Activated CD4-positive, alpha-beta T cell treated with anti-CD3 and anti-CD28 coated beads for 48 hours (primary cell): ENCODE results near the gene WDHD1.
A peak's percentile ranks its signal among the peaks of the same experiment; 100 is the strongest.
"Not testable (repeated sequence)": the region's sequence is repeated elsewhere in the genome, so short reads cannot be mapped to it uniquely, and the experiment has no call there.

Source experiments
- DNase-seq: peaks from one replicate; pipeline ENCODE4 v3.0.0-alpha.2; 2020

The WDHD1 gene, protein sequence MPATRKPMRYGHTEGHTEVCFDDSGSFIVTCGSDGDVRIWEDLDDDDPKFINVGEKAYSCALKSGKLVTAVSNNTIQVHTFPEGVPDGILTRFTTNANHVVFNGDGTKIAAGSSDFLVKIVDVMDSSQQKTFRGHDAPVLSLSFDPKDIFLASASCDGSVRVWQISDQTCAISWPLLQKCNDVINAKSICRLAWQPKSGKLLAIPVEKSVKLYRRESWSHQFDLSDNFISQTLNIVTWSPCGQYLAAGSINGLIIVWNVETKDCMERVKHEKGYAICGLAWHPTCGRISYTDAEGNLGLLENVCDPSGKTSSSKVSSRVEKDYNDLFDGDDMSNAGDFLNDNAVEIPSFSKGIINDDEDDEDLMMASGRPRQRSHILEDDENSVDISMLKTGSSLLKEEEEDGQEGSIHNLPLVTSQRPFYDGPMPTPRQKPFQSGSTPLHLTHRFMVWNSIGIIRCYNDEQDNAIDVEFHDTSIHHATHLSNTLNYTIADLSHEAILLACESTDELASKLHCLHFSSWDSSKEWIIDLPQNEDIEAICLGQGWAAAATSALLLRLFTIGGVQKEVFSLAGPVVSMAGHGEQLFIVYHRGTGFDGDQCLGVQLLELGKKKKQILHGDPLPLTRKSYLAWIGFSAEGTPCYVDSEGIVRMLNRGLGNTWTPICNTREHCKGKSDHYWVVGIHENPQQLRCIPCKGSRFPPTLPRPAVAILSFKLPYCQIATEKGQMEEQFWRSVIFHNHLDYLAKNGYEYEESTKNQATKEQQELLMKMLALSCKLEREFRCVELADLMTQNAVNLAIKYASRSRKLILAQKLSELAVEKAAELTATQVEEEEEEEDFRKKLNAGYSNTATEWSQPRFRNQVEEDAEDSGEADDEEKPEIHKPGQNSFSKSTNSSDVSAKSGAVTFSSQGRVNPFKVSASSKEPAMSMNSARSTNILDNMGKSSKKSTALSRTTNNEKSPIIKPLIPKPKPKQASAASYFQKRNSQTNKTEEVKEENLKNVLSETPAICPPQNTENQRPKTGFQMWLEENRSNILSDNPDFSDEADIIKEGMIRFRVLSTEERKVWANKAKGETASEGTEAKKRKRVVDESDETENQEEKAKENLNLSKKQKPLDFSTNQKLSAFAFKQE

DNA sequence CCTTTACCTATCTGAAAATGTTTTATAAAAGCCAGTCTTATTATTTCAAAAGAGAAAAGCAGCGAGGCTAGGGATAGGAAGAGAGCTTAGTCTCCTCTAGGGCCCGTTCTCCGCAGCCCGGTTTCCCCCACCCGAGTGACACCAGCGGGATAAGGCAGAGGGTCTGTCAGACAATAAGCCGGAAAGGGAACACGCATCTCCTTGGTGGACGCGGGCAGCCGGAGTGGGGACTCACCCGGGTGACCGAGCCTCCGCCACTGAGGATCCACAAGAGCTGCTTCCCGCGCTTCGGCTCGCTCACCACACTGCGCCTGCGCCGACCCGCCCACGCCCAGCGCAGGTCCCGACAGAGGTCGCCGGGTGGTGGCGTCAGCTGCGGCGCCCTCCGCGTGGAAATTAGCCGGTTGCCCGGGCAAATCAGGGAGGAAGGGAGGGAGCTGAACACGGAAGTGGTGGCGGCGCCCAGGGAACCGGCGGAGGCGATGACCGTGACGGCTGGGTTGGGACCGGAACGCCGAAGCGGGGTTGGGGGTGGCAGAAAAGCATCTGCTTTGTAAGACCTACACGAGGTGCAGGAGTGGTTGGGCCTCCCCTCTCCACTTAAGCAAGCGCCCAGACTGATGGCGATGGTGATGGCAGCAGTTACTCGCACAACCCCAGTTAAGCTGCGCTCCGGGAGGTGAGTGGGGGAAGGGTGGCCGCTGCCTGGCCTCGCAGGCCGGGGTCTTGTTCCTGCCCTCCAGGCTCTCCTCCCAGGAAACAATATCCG is at the start of gene WDHD1, which contains the start of gene SOCS4:
WDHD1 (minus strand) TSS at position 307 of the 769 bp plus-strand sequence. CDS start 312 bp downstream, outside the sequence.
SOCS4 (plus strand) TSS at position 444 of the 769 bp plus-strand sequence. CDS start 15,806 bp downstream, outside the sequence.
- peak; percentile 98 for DNase-seq

DNA sequence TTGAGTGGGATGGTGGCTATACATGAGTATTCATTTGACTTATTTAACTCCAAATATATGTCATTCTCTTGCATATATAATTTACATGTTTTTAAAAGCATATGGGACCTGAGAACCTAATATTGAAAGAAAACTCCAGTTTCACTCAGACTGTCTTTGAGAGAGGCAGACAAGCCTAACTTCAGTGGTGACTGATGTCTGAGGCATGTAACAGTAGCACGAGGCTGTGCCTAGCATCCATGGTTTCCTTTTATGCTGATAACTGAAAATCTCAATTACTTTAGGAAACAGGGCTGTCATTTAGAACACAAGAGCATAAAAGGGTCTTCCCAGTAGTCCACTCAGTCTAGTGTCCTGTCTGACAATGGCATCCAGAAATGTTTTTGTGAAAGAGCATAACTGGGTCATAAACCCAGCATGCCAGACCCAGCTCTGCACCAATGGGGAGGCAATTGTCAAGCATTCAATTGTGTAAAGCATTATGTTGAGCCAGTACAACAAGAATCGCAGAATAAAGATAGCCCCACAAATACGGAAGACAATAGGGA is 48.8 kb upstream of the WDHD1 start:
- no peak for DNase-seq

DNA sequence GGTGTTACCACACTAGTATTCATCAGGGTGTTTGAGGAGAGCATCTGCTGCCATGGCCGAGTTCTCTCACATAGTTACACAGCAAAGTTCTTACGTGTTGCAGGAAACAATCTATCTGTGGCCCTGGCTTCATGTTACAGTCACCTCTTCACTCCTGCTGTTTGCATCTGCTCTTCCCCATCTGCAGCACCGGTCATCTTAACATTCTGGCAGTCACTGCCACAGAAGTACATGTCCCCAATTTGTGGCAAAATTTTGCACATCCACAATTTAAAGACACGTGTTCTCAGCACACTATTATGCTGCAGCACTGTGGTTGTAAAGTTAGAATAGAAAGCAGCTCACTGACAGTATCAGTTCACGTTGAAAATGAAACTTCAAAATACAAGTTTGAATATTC is 47.8 kb upstream of the WDHD1 start:
- no peak for DNase-seq

DNA sequence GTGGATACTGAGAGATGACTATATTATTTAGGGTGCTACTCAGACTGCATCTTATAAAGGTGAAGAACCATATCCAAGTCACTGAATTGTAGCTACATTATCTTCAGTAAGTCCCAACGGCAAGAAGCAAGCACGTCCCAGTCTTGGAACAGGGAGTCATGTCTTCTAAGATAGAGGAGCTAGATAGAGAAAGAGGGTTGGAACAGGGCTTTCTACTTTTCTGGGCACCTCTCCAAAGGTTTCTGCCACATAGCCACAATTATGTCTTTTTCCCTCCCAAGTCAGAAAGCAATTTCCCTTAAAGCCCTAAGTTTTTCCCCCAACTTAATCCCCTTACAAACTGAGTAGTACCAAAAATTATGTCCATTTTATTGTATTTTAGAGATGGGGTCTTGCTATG is 47.0 kb upstream of the WDHD1 start:
- DNase-seq, result no peak

DNA sequence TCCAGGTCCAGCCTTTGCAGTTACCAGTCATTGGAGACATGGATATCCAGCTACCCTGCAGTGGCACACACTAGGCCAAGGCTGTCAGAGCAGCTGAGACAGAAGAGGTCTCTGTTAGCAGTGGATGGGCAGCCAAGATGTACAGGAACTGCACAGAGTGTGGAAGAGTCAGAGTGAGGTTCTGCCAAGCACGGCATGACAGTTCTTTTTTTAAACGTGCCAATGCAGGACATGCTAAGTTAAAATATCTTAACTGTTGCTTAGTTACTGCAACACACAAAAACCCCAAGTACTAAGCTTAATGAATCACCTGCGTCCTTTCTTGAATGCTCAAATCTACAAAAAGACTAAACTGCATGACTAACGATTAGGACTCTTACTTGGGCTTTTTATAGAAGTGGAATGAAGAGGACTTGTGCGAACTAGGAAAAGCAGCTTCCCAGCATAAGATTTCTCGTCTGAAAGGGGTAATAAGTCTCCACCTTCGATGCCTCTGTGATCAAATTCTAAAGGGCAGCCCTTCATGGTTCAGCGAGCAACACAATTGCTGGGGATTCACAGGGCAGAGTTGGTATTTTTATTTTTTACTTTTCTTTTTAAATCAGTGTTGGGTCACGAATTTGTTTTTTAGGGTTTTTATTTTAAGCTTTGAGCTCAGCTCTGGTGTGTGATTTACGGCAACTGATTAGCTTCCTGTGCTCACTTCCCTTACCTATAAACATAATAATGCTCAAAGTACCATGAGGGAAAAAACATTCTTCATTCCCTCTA is 45.2 kb upstream of the WDHD1 start:
- peak; percentile 36 for DNase-seq

DNA sequence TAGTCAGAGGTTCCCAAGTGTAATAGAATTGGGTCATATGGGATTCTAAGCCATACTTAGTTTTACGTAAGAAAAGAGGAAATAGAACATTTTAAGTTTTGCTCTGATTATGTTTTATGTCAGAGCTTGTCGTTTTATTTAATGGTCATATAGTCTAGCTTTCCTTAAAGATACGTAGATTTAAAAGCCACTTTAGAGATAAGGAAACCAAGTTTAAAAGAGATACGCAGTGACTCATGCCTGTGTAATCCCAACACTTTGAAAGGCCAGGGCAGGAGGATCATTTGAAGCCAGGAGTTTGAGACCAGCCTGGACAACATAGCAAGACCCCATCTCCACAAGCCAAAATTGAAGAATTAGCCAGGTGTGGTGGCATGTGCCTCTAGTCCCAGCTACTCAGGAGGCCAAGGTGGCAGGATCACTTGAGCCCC is 44.1 kb upstream of the WDHD1 start:
- no peak for DNase-seq

DNA sequence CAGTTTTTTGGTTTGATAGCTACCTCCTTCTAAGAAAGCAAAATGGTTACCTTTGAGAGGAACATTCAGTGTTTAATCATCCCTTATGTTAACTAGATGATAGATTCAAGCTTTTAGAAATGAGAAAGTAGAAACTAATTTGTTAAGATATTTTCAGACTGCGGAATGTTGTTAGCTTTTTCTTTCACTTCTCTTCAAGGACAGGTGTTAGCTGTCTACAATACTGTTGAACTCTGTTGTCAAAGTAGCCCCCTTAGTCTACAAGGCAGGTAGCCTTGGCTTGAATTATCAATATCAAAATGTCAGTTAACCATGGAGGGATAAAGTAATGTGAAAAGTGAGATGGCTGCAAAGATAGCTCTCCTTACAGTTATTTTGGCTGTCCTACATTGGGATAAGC is 39.3 kb upstream of the WDHD1 start:
- DNase-seq, result no peak

DNA sequence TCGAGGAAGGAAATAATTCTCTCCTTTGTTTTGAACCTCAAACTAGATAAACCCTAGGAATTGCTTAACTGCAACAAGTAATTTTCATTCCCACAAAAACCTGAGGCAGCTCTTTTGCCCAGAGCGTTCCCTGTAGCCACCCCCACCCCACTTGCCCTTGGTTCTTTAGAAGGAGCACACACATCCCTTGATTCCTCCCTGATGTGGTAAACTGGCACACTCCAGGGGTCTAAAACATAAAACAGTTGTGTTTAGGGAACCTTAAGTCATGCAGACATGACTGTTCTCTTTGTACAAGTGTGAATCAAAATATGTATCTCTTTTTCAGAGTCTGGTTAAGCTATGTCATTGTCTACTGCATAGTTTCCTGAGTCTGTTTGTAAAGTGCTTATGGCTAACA is 38.5 kb upstream of the WDHD1 start:
- no peak for DNase-seq

DNA sequence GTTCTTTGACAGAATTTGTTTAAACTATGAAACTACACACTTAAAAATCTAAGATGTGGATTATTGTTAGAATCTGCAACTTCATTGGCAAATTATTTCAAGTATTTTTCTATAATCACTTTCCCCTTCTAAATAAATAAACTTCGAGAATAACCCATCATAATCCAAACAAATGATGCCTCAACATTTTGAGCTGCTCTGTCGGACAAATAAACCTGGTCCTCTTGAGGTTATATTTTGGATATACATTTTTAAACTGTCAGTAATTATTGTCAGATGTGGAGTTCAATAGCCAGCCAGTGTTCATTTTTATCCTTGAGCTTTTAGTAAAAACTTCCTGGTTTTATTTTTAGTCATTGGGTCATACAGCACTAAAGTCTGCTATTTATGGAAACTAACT is 38.0 kb upstream of the WDHD1 start:
- not testable (repeated sequence) for DNase-seq

DNA sequence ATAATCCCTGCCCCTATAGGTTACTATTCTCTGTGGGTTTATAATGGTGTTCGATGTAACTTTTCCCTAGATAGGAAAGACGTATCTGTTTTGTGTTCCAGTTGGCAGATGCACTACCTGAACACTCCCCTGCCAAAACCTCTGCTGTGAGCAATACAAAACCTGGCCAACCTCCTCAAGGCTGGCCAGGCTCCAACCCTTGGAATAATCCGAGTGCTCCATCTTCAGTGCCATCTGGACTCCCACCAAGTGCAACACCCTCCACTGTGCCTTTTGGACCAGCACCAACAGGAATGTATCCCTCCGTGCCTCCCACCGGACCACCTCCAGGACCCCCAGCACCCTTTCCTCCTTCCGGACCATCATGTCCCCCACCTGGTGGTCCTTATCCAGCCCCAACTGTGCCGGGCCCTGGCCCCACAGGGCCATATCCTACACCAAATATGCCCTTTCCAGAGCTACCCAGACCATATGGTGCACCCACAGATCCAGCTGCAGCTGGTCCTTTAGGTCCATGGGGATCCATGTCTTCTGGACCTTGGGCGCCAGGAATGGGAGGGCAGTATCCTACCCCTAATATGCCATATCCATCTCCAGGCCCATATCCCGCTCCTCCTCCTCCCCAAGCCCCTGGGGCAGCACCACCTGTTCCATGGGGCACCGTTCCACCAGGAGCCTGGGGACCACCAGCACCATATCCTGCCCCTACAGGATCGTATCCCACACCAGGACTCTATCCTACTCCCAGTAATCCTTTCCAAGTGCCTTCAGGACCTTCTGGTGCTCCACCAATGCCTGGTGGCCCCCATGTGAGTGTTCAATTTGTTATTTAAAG is 35.8 kb upstream of the WDHD1 start:
- no peak for DNase-seq

DNA sequence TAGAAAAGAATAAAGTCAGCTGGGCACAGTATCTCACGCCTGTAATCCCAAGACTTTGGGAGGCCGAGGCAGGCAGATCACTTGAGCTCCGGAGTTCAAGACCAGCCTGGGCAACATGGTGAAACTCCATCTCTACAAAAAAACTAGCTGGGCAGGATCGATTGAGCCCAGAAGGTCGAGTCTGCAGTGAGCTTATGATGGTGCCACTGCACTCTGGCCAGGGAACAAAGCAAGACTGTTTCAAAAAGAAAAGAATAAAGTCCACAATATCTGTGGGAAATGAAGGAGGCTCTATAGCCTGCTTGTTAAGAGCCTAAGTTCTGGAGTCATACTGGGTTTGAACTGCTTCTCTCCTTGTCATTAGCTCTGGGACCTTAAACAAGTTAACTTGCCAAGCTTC is 32.4 kb upstream of the WDHD1 start:
- no peak for DNase-seq

DNA sequence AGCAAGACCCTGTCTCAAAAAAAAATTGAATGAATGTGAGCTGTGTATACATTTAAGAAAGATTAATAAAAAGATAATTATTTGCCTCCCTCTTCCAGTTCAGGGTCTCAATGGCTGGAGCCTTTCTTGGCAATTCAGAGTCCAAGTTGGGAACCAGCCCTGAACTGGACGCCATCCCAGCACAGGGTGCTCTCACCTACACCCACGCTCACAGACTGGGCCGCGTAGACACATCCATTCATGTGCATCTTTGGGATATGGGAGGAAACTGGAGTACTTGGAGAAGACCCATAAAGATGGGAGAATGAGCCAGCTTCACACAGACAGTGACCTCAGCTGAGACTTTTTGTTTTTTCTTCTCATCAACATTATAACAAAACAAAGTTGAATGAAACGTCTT is 31.0 kb upstream of the WDHD1 start:
- no peak for DNase-seq

DNA sequence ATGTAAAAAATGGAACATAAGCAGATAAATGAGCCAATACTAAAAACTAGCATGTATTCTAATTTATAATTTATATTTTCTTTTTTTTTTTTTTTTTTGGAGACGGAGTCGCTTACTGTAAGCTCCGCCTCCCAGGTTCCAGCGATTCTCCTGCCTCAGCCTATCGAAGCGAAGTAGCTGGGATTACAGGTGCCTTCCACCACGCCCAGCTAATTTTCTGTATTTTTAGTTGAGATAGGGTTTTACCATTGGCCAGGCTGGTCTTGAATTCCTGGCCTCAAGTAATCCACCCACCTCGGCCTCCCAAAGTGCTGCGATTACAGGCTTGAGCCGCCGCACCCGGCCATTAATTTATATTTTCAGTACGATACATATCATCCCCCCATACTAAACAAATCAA is 27.2 kb upstream of the WDHD1 start:
- DNase-seq, result no peak

DNA sequence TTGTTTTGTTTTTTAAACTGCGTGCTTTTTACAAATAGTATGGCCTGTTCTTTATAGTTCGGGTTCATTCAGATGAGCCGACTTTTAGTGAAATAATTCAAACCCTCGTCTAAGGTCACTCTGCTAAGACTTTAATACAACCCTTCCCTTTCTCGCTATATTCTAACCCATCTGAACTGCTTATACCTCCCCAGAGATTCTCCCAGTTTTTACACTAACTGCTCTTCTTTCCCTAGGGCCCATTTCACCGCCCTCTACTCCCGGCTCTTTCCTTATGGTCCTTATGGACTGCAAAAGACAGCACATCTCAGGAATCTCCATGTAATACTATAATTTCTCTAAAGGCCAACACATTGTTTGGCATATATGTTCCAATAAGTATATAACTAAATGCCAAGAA is 26.6 kb upstream of the WDHD1 start:
- no peak for DNase-seq

DNA sequence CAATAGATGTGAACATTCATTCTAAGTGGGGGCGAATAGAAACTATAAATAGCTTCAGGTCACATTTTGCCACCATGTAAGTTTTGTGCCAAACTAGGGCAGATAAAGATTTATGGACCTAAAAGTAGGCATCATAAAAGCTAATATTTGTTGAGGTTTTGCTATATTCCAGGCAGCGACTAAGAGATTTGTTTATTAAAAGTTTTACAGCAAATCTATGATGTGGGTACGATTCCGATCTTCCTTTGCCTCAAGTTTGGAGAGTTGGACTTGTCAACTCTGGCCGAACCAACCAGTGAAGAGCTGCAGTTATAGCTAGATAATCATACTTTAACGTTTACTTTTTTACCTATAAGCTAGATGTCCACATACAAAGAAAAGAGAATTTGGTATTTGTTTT is 26.1 kb upstream of the WDHD1 start:
- no peak for DNase-seq

DNA sequence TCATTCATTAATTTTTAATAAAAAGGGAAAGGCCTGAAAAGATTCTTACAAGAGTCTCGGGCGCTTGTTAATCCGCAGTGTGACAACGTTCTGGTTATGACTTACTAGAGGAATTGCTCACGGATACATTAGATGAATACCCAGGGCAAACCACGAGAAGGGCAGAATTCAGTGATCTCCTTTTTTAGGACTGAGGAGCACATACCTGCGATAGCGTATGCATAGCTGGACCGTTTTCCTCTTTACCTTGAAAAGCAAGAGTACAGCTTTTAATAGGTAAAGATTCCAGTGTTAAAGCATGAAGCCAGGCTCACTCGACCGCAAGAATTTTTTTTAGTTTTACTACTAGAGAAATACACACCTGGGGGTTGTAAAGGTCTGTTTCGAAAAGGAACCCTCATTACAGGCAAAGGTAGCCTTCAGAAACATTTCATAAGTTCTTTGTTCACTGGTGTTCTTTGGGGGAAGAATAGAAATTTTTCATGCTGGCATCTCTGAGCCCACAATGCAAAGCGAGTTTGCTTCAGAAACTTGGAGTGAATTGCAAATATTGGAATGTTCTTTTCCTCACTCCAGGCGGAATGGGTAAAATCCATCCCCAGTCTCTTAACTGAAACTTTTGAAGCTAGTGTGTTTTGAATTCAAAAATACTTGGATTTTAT is 25.5 kb upstream of the WDHD1 start:
- no peak for DNase-seq

DNA sequence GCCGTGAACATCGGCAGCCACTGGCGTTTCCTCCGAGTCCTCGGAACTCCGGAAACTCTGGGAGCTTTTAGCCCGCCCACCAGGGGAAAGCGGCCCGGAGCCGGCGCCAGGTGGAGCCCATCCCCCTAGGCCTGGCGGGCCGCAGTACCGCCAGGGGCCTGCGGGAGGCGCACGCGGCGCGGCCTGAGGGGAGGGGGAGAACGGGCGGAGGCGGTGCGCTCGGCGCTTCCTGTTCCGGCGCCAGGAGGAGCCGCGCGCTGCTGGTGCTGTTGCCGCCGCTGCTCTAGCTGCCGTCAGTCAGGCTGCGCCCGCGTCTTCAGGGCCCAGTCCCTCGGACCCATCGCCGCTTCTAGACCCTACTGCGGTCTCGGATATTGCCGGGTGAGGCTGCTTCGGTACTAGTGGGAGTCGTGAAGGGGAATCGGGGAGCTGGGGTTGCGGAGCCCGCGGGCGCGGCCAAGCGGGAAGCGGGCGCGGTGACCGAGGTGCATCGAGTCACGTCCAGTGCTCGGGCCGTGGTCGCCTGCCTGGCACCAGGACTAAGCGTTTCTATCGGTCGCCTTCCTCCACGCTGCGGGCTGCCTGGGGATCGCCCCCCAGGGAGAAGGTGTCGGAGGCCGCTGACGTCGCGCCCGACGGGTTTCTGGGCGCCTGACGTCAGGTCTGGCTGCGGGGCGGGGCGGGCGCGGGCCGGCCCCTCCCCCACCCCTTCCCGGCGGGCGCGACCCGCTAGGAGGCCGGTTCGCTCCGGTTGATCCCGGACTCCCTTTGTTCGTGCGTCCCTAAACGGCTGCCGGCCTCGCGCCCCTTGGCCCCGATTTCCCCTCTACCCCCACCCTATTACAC is 24.7 kb upstream of the WDHD1 start, which contains the start of gene MAPK1IP1L:
MAPK1IP1L (plus strand) TSS at position 225 of the 846 bp plus-strand sequence. CDS start 10,037 bp downstream, outside the sequence.
- DNase-seq, result peak; percentile 92

DNA sequence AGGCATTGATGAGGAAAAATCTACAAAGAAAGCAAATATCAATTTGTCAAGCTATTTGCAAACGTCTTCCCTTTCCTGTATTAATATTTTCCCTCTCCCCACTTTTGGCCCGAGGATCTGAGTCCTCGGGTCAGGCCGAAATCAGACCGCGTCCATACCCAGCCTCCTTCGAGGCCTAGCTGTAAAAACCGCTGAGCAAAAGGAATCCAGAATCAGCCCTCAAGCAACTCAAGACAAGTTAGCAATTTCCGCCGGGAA is 24.2 kb upstream of the WDHD1 start:
- no peak for DNase-seq

DNA sequence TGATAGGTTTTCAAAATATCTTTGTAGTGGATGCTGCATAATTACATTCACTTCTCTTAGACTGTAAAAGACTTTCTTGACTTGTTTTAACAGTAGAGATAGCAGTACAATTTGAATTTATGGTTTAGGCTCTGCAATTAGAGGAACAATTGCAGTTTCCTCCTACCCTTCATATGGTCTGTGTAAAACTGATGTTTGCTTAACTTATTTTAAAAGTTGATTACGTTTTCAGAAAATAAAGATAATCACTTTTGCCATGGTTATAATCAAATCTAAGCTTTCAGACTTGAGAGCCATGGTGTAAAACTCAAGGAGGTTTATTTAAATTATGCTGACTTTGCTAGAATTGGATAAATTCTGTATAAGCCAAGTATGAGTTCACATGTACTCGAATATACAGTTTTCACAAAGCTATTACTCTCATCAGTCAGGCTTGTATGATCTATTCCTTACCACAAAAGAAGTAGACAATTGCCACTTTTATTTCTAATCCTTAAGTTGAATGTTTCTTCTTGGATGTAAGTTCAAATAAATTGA is 22.1 kb upstream of the WDHD1 start:
- no peak for DNase-seq
